Esophagus muscularis mucosa (tissue), 4 donors: Measurements from ENCODE around the gene COL6A1. TPM values are rescaled to one million over a fixed set of nuclear protein-coding genes. Genes with fewer than 3 reads are reported as not detected.
A peak's percentile ranks its signal among the peaks of the same experiment; 100 is the strongest.

Experiments
- DNase-seq: peaks from one replicate; pipeline ENCODE4 v3.0.0-alpha.2; 2017; ENCODE audit errors: extremely low spot score
- H3K27ac ChIP-seq, 4 donors: fragments of 200-600 bp; sonication (generic); replicated peaks in 1 of 4; 1 replicate in 3 of 4; 2 replicates in 1 of 4; pipeline ENCODE4 v1.5.1; 2016 to 2019; ENCODE audit warnings: mild to moderate bottlenecking in 1 of 4
- H3K27me3 ChIP-seq, 4 donors: fragments of 200-600 bp; sonication (generic); one replicate each; pipeline versions ENCODE4 v1.5.1 to v1.6.0; 2016 to 2019
- H3K36me3 ChIP-seq, 4 donors: fragments of 200-600 bp; sonication (generic); one replicate each; pipeline ENCODE4 v1.5.1; 2016 to 2019
- H3K4me1 ChIP-seq, 4 donors: fragments of 200-600 bp; sonication (generic); one replicate each; pipeline ENCODE4 v1.5.1; 2016 to 2019
- H3K4me3 ChIP-seq, 4 donors: fragments of 200-600 bp; sonication (generic); 1 replicate in 2 of 4; 2 replicates in 2 of 4; pipeline ENCODE4 v1.5.1; 2016 to 2019; ENCODE audit warnings: mild to moderate bottlenecking in 4 of 4, moderate library complexity in 1 of 4
- H3K9me3 ChIP-seq, 4 donors: fragments of 200-600 bp; sonication (generic); 1 replicate in 3 of 4; 2 replicates in 1 of 4; pipeline ENCODE4 v1.5.1; 2016 to 2019
- CTCF ChIP-seq, 3 experiments: fragments of 200-600 bp in 2 of 3; fragments of 450-650 bp in 1 of 3; sonication (generic) in 2 of 3; IDR thresholded peaks; one replicate each; pipeline ENCODE4 v1.5.1; 2017 to 2019; ENCODE audit warnings: antibody characterized with exemption in 3 of 3, mild to moderate bottlenecking in 2 of 3, moderate library complexity in 1 of 3
- EP300 ChIP-seq: sonication (generic); formaldehyde crosslinking; IDR thresholded peaks from one replicate; pipeline ENCODE4 v1.6.1; 2017; ENCODE audit warnings: antibody characterized with exemption
- POLR2A ChIP-seq: fragments of 450-650 bp; IDR thresholded peaks from one replicate; pipeline ENCODE4 v1.6.1; 2017; ENCODE audit warnings: antibody characterized with exemption, moderate library complexity, mild to moderate bottlenecking, low read depth
- POLR2AphosphoS5 ChIP-seq, 2 donors: sonication (generic); formaldehyde crosslinking; IDR thresholded peaks; one replicate each; pipeline ENCODE4 v1.6.1; 2017; ENCODE audit warnings: antibody characterized with exemption in 2 of 2
- WGBS: methylation state at CpG from one replicate; pipeline ENCODE4 v1.1.5; 2018; 5-methylcytosine and 5-hydroxymethylcytosine counted together
- intact Hi-C: fragments of 100-400 bp; cut with DNase I; formaldehyde crosslinking; loops from one replicate; pipeline ENCODE4 v1.15.1; 2023
- total RNA-seq, 4 donors: library from RNA; depleted of rRNA; stranded (reverse); fragments of >200 nt; gene quantifications; one replicate each; pipeline versions ENCODE4 v1.1.0 to v1.2.1, GENCODE V29; 2016

The COL6A1 gene
- total RNA-seq, 4 donors from 2014 or later = 646 to 1,432 (median 1,078) TPM

- Histone ChIP-seq H3K4me1 (peaks cover 0 to 8% (median 5%) of the 10 kb centered on the region in 4 donors), H3K27ac (peak overlapping the region in 1 of 4 donors; percentile 55), H3K36me3 (peaks cover 0 to 3% (median 0%) of the 10 kb centered on the region in 4 donors), H3K9me3 (no peaks in the 10 kb centered on the region), H3K4me3 (no peak overlapping the region), H3K27me3 (peaks cover 0 to 4% (median 0%) of the 10 kb centered on the region in 4 donors)
- intact Hi-C loops = no loop called here
- no peak for TF ChIP-seq POLR2AphosphoS5 (IDR thresholded peaks at IDR 0.05)
- no peak for TF ChIP-seq POLR2A
- no peak for TF ChIP-seq CTCF (IDR thresholded peaks at IDR 0.05)
- TF ChIP-seq EP300 = no peak
- DNase-seq = no peak
- 94% methylated on average over 11 of the region's 24 CpGs for WGBS
Observed at GRCh38 chr21:45945066-45945867, 36.3 kb upstream of the COL6A1 start.

- Histone ChIP-seq H3K4me3 (no peak overlapping the region), H3K9me3 (no peaks in the 10 kb centered on the region), H3K27ac (peak overlapping the region in 1 of 4 donors; percentile 55), H3K27me3 (peaks cover 0 to 4% (median 0%) of the 10 kb centered on the region in 4 donors), H3K4me1 (peaks cover 3 to 14% (median 11%) of the 10 kb centered on the region in 4 donors), H3K36me3 (peaks cover 0 to 3% (median 0%) of the 10 kb centered on the region in 4 donors)
- intact Hi-C loops = no loop called here
- TF ChIP-seq CTCF (IDR thresholded peaks at IDR 0.05) = no peak
- TF ChIP-seq POLR2AphosphoS5 (IDR thresholded peaks at IDR 0.05) = no peak
- no peak for TF ChIP-seq EP300
- TF ChIP-seq POLR2A = no peak
- no peak for DNase-seq
- WGBS = 84% methylated on average over 5 of the region's 12 CpGs
Observed at GRCh38 chr21:45945868-45946210, 35.7 kb upstream of the COL6A1 start.

GRCh38 chr21:45947296-45947695, 34.3 kb upstream of the COL6A1 start:
- Histone ChIP-seq H3K4me3 (no peak overlapping the region), H3K4me1 (peaks cover 7 to 23% (median 19%) of the 10 kb centered on the region in 4 donors), H3K9me3 (no peaks in the 10 kb centered on the region), H3K27me3 (peaks cover 0 to 4% (median 0%) of the 10 kb centered on the region in 4 donors), H3K27ac (no peak overlapping the region), H3K36me3 (no peaks in the 10 kb centered on the region)
- no peak for DNase-seq
- WGBS = 95% methylated on average over 16 of the region's 16 CpGs
- no peak for TF ChIP-seq EP300
- no peak for TF ChIP-seq POLR2A
- TF ChIP-seq CTCF (IDR thresholded peaks at IDR 0.05) = no peak
- no peak for TF ChIP-seq POLR2AphosphoS5 (IDR thresholded peaks at IDR 0.05)
- intact Hi-C loops = no loop called here

- WGBS = 92% methylated on average over 16 of the region's 16 CpGs
- intact Hi-C loops = no loop called here
- no peak for DNase-seq
Observed at GRCh38 chr21:45947716-45948255, 33.8 kb upstream of the COL6A1 start.

GRCh38 chr21:45948576-45949141, 32.9 kb upstream of the COL6A1 start:
- peaks cover 0 to 4% (median 0%) of the 10 kb centered on the region in 4 donors for H3K27me3 ChIP-seq

More at GRCh38 chr21:45947716-45948255, 33.8 kb upstream of the COL6A1 start:
- H3K4me3 ChIP-seq = no peak overlapping the region
- H3K27ac ChIP-seq = no peak overlapping the region
- H3K9me3 ChIP-seq = no peaks in the 10 kb centered on the region
- TF ChIP-seq EP300 (no peak), POLR2AphosphoS5 (IDR thresholded peaks at IDR 0.05) (no peak)
- no peaks in the 10 kb centered on the region for H3K36me3 ChIP-seq
- peaks cover 0 to 4% (median 0%) of the 10 kb centered on the region in 4 donors for H3K27me3 ChIP-seq
- peaks cover 7 to 24% (median 19%) of the 10 kb centered on the region in 4 donors for H3K4me1 ChIP-seq

More at GRCh38 chr21:45948576-45949141, 32.9 kb upstream of the COL6A1 start:
- no peak for TF ChIP-seq EP300
- TF ChIP-seq CTCF (IDR thresholded peaks at IDR 0.05) = no peak
- no peak for TF ChIP-seq POLR2AphosphoS5 (IDR thresholded peaks at IDR 0.05)
- TF ChIP-seq POLR2A = no peak
- intact Hi-C loops = no loop called here
- H3K27ac ChIP-seq = no peak overlapping the region
- 76% methylated on average over 14 of the region's 29 CpGs for WGBS
- H3K36me3 ChIP-seq = no peaks in the 10 kb centered on the region
- no peak for DNase-seq
- H3K4me3 ChIP-seq = no peak overlapping the region
- H3K4me1 ChIP-seq = peaks cover 10 to 33% (median 28%) of the 10 kb centered on the region in 4 donors
- no peaks in the 10 kb centered on the region for H3K9me3 ChIP-seq
